NAMALWA (cell line): ENCODE measurements around the gene IGLL5.

ENCODE experiments used
- DNase-seq: peaks from one replicate; pipeline ENCODE4 v3.0.0-alpha.2; 2015; ENCODE audit warnings: low spot score

Gene IGLL5

GRCh38 chr22:22887621-22888503 lies at the start of gene IGLL5:
Gene IGLL5 (plus strand): TSS chr22:22887816. CDS start chr22:22888054, 238 bp downstream.
- peak; percentile 36 for DNase-seq

- DNase-seq: no peak
Observed at GRCh38 chr22:22838148-22838786, 49.3 kb upstream of the IGLL5 start.

DNA sequence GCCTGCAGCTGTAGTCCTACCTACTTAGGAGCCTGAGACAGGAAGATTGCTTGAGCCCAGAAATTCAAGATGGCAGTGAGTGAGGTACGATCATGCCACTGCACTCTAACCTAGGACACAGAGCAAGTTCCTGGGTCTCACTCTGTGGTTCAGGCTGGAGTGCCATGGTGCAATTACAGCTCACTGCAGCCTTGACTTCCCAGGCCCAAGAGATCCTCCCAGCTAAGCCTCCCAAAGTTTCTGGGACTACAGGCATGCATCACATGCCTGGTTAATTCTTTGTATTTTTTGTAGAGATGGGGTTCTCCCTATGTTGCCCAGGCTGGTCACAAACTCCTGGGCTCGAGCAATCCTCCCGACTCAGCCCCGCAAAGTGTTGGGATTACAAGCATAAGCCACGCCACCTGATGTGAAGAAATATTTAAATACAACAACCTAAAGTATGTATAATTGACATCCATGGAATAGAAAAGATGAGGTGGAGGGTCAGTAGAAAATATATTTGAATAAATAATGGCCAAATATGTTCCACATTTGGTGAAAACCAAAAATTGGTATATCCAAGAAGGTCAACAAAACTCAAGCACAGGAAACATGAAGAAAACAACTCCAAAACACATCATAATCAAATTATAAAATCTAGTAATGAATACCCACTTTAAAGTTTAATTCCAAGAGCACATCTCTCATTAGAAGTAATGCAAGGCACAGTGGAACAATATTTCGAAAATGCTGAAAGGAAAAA lies 47.9 kb upstream of the IGLL5 start:
- DNase-seq: no peak

- peak; percentile 65 for DNase-seq
Observed at GRCh38 chr22:22840780-22841179, 46.8 kb upstream of the IGLL5 start.

- DNase-seq: no peak
Observed at GRCh38 chr22:22841598-22841997, 46.0 kb upstream of the IGLL5 start.

- no peak for DNase-seq
Observed at GRCh38 chr22:22842085-22842484, 45.5 kb upstream of the IGLL5 start.

DNA sequence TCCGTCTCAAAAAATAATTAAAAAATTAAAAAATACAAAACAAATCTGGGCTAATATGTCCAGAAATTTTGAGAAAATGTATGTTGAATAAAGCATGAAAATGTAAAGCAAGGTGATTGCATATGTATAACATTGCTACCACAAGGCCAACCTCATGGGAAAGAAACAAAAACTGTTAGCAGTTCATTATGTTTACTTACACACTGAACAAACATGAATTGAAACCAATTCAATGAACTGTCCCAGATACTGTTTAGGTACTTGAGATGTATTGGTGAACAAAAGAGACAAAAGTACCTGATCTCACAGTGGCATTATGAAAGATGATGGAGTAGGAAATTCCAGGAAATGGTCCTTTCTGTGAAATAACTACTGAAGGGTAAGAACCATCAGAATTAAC lies 43.8 kb upstream of the IGLL5 start:
- DNase-seq: no peak

GRCh38 chr22:22847241-22847640 lies 40.4 kb upstream of the IGLL5 start:
- DNase-seq: no peak

GRCh38 chr22:22848364-22848866 lies 39.2 kb upstream of the IGLL5 start:
- DNase-seq: peak; percentile 65

DNA sequence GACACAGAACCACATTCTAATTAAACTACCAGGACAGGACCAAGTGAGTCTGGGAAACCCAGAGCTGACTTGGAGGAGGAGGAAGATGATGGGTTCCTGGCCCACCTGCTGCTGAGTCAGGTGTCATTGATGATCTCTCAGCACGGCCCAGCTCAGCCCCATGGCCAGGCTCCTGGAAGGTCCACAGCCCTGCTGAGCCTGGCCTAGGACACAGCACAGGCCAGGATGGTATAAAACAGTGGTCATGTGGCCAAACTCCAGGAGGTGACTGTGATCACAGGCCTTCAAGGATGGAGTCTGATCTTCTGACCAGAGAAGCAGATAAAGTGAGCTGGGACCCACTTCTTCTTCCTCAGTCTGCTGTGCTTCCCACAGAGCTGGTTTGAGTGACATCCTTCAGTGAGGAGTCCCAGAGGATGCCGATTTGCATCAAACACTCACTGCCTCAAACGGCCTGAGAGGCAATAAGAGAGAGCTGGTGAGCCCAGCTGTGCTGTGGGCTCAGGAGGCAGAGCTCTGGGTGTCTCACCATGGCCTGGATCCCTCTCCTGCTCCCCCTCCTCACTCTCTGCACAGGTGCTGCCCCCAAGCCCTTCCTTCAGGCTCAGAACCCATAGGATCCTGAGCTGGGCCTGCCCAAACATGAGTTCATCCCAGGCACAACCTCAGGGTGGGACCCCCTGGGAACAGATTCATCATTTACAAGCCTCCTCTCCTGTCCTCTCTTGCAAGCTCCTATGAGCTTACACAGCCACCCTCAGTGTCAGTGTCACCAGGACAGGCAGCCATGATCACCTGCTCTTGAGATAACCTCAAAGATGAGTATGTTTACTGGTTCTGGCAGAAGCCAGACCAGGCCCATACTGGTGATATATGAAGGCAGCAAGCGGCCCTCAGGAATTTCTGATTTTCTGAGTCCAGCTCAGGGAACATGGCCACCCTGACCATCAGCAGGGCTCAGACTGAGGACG lies 37.7 kb upstream of the IGLL5 start:
- peak; percentile 55 for DNase-seq

GRCh38 chr22:22851969-22852368 lies 35.6 kb upstream of the IGLL5 start:
- no peak for DNase-seq

DNA sequence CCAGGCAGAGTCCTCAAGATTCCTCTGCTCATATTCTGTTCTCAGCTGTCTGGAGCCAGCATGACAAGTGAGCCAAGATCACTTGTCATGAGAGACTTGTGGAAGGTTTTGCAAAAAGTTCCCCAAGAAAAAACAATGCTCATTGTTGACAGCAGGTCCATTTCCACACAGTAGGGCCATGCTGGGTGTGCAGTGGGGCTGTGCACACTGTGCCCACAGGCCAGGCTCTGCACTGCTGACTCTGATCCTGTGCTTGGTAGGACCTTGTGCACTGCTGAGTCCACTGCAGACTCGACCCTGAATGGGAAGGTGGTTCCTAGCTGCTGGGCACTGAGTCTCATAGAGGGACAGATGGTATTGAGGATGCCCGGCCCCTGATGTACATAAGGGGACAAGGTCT lies 33.9 kb upstream of the IGLL5 start:
- no peak for DNase-seq

- DNase-seq: no peak
Observed at GRCh38 chr22:22854466-22854865, 33.1 kb upstream of the IGLL5 start.

- DNase-seq: no peak
Observed at GRCh38 chr22:22855085-22855484, 32.5 kb upstream of the IGLL5 start.

DNA sequence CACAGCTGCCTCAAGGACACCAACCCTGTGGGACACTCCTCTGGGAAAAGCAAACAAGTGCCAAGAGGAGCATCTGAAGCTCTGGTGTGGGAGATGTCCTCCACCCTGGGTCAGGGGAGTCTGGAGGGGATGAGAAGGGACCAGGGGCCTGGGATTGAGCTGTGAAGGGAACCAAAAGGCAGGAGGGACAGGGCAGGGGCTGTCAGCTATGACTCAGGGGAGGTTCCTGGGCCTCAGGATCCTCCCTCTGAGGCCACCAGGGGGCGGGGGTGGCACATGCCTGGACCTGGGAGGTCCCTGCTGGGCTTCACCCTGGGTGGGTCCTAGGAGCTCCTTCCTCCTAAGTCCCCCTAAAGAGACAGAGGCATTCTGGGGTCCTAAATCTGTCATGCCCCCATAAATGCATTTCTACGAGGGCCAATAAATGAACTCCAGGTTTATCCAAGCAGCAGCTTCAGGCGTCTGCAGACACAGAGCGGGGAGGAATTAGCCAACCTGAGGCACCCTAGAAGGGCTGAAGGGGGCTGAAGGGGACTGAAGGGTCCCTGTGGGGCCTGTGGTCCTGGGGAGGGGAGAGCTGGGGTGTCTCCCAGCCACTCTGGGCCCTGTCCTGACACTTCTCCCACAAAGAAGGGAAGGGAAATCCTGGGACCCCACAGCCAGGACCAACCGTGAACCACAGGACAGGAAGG lies 31.9 kb upstream of the IGLL5 start:
- DNase-seq: peak; percentile 50

- DNase-seq: no peak
Observed at GRCh38 chr22:22856364-22856763, 31.3 kb upstream of the IGLL5 start.

- no peak for DNase-seq
Observed at GRCh38 chr22:22856885-22857606, 30.6 kb upstream of the IGLL5 start.

DNA sequence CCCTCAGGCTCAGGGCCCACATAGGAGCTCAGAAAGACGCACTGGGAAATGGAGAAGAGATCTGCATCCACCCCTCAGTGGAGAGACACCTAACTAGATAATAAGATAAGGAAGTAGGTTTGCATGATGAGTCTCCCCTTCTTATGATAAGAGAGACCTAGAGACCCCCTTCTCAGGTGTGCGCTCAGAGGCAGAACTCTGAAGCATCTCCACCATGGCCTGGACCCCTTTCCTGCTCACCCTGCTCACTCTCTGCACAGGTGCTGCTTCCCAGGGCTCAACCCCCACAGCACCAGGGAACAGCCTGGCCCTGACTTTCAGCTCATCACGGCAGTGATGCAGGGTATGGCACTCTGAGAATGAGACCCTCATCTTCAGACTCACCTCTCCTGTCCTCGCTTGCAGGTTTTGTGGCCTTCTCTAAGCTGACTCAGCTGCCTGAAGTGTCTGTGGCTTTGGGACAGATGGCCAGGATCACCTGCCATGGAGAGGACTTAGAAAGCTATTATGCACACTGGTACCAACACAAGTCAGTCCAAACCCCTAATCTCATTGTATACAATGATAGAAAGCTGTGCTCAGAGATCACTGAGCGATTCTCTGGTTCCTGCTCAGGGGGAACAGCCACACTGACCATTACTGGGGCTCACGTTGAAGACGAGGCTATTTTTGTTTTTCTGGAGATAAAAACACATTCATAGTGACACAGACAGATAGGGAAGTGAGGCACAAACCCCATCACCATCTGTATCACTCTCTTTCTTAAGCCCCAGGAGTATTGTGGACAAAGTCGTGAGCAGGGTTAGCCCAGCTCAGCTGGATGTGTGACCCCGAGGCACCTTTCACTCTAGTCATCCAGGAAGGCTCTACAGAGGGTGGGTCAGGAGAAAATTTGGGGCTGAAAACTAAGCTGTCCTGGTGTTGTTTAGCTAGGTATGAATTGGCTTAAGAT lies 29.7 kb upstream of the IGLL5 start:
- DNase-seq: no peak

- DNase-seq: no peak
Observed at GRCh38 chr22:22858559-22858937, 29.1 kb upstream of the IGLL5 start.
